ENCODE results near the gene GPRC5C.

GPRC5C gene

GRCh38 chr17:74452033-74452840, 20.3 kb downstream of the GPRC5C start:
- no peak for DNase-seq (ENCODE audit: low read depth in 3 of 3)

GRCh38 chr17:74452841-74453661, 21.2 kb downstream of the GPRC5C start:
- DNase-seq (ENCODE audit: low read depth in 3 of 3): no peak

DNA sequence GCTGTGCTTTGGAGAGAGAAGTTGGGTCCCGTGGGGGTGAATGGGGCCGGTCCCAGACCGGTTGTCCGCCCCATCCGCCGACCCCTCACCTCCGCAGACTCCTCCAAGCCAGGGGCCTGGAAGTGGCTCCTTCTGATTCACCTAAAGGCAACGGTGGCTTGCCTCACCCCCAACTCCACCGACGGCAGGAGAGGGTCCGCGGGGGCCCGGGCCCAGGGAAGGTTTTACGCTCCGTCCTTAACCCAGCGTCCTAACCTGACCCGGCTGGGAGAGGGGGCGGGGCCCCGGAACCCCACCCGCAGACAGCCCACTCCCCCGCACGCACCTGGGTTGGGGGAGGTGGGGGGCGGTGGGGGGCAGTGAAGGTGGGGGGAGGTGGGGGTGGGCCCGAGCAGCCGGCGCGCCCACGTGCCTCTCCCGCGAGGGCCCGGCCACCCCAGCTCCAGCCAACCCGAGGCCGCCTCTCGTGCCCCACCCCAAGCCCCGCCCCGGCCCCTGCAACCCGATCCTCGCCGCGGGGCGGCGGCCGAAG, 21.8 kb downstream of the GPRC5C start:
- DNase-seq (ENCODE audit: low read depth in 3 of 3): peak; percentile 25 to 79 (median 45)

DNA sequence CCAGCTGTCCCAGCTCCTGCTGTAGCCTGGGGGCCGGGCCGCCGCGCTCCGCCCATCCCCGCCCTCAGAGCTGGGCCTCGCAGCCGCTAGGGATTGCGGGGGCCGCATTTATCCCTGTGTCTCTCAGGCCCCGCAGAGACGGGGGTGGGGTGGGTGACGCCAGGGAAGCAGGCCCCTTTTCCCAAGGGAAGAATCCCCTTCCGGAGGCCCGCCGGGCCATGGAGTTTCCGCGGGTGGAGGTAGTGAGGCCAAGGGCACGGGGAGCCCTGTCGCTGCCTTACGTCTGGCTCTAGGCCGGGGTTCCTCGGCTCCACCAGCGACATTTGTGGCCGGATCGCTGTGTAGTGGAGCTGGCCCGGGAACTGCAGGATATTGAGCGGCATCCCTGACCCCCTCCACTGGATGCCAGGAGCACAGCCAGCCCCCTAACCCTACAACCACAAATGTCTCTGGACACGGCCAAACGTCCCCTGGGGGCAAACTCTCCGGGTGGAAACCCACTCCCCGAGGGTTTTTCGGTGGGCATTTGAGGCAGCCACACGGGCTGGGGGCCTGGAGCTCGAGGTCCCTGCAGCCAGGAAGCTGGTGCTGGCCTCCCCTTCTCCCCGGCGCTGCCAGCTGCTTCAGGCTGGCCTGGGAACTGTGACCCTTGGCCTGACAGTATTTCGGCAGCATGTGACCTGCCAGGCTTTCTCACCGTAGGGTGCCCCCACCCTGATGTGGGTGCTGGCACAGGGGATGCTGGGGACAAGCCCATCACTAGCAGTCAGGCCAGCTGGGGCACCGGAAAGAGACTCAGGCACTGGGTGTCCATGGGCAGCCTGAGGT, 22.5 kb downstream of the GPRC5C start:
- no peak for DNase-seq (ENCODE audit: low read depth in 3 of 3)

GRCh38 chr17:74455025-74455545, 23.2 kb downstream of the GPRC5C start:
- DNase-seq (ENCODE audit: low read depth in 3 of 3): no peak

GRCh38 chr17:74455821-74456220, 23.9 kb downstream of the GPRC5C start:
- DNase-seq (ENCODE audit: low read depth in 3 of 3): no peak

DNA sequence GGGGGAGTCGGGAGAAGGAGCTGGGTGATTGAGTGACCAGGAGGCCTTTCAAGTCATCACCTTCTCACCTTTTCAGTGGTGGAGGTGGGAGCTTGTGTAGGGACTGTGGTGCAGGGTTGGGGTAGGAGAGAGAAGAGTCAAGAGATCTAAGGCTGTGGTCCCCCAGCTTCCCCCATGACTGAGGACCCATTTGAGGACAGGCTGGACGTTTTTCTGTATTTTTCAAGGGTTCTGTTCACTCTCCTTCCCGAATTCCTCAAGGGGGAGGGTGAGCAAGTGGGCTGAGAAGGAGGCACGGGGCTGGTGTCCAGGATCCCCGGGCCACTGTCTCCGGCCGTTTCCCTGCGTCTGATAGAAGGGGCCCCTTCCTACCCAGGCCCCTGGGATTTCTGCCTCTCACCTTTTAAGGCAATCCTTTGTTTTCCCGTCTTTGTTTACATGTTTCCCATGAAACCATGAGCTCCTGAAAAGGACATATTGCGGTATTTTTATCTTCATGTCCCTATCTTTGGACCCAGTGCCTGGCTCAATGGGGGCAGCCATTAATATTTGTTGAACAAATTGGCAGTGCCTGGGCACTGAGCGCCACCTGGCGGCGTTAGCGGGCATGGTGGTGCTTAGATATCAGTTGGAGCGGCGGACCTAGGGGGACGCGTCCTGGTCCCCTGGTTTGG, 25.4 kb downstream of the GPRC5C start:
- peak; percentile 51 to 65 (median 64) for DNase-seq (ENCODE audit: low read depth in 3 of 3)

- no peak for DNase-seq (ENCODE audit: low read depth in 3 of 3)
These were observed 25.9 kb downstream of the GPRC5C start for GRCh38 chr17:74457820-74458166.

DNA sequence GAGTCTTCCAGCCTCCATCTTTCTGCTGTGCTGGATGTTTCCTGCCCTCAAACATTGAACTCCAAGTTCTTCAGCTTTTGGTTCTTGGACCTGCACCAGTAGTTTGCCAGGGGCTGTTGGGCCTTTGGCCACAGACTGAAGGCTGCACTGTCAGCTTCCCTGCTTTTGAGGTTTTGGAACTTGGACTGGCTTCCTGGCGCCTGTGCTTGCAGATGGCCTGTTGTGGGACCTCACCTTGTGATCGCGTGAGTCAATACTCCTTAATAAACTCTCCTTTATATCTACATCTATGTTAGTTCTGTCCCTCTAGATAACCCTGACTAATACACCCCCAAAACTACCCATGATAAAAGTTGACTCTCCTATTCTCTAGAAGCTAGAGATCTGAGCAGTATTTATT, 26.9 kb downstream of the GPRC5C start:
- no peak for DNase-seq (ENCODE audit: low read depth in 3 of 3)

GRCh38 chr17:74459622-74460021, 27.7 kb downstream of the GPRC5C start:
- DNase-seq (ENCODE audit: low read depth in 3 of 3): no peak

DNA sequence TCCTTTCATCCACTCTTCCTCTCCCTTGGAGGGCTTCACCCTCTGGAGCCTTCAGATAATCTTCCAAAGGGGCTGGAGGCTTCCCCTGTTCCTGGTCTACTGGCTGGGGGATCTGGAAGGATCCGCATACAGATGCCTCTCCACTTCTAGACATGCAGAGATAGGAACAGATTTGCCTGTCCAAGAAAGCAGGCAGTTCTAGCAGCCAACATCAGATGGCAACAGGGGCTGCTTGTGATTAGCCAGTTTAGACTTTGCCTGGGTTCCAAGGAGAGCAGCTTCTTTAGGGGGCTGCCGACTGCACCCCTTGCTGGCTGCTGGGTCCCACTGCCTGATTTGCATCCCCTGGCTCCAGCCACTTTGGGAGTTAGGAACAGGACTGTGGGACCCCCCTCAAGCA, 28.4 kb downstream of the GPRC5C start:
- no peak for DNase-seq (ENCODE audit: low read depth in 3 of 3)

- no peak for DNase-seq (ENCODE audit: low read depth in 3 of 3)
These were observed 29.1 kb downstream of the GPRC5C start for GRCh38 chr17:74460996-74461395.

DNA sequence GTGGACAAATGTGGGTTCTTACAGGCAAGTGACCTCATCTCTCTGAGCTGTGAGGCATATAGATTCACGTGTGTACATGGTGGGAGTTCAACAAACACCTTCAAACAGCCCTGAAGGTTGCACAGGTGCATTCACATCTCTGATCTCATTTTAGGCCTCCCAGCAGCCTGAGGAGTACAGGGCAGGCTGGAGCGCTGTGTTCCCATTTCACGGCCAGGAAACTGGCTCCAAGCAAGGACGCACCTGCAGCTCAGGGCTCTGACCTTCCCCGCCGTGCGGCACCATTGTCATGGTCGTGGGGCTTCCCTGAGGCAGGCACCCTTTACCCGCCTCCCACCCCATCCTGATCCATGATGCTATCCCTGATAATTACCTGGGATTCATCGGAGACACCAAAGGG, 29.7 kb downstream of the GPRC5C start:
- DNase-seq (ENCODE audit: low read depth in 3 of 3): no peak

- DNase-seq (ENCODE audit: low read depth in 3 of 3): no peak
These were observed 33.0 kb downstream of the GPRC5C start for GRCh38 chr17:74464730-74465377.

GRCh38 chr17:74465378-74466110, 33.7 kb downstream of the GPRC5C start:
- no peak for DNase-seq (ENCODE audit: low read depth in 3 of 3)

GRCh38 chr17:74466111-74466827, 34.4 kb downstream of the GPRC5C start, which contains the start of gene CD300A:
Gene CD300A (plus strand): TSS chr17:74466634. CDS start chr17:74466704, 70 bp downstream.
- no peak for DNase-seq (ENCODE audit: low read depth in 3 of 3)

DNA sequence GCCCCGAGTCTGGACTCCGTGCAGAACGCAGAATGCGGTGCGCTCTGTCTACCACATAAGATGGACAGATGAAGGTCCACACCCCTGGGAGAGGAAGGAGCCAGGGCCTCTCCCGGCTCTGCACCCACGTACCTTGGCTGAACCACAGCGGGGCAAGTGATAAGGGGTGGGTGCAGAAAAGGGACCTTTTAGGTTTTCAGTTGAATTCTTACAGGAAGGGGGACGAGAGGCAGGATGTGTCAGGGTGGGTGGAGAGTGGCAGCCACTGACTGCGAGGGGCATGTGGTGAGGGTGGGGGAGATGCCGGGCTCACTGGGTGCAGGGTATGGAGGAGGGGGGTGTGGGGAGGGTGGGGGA, 34.9 kb downstream of the GPRC5C start:
- no peak for DNase-seq (ENCODE audit: low read depth in 3 of 3)

DNA sequence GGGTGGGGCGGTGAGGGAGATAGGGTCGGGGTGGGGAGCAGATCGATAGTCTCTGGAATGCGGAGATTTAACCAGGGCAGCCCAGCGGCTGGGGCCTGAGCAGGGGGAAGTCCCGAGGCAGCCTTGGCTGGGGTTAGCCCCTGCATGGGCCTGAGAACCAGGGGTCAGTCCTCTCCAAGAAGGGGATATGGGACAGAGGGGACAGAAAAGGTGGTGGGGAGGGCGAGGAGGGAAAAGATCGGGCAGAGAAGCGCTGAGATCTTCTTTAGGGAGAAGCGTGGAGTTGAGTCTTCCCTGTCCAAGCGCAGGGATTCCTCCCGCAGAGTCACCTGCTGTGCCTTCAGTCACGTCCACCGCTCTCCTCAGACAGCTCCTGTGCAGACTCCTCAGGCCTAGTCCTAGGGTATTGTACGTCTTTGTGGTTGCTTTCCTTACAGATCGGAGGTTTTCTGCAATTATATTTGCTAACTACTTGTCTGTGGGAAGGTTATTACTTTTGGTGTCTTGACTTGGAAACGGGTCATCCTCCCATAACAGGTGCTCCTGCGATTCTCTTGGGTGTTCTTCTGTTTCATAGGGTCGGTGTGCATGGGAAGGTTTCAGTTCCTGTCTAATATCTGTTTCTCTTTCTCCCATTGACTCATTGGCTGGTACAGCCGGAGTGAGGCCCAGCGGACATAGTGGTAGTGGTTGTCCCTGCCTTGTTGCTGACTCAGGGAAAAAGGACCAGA, 35.5 kb downstream of the GPRC5C start:
- no peak for DNase-seq (ENCODE audit: low read depth in 3 of 3)

DNA sequence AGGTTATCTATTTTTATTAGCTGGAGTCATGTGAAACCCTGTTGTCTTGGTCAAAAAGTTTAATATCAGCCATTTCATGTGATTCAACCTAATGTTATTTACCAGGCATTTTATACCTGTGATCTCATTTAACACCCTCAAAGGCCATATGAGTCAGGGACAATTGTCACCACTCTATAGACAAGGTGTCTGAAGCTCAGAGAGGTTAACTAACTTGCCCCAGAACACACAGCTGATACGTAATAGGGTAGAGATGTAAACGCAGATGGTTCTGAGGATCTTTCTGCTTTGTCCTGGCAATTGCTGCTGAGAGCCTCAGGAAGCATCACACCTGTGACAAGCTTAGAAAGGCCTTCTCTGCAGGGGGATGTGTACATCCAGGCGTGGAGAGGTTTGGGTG, 39.5 kb downstream of the GPRC5C start:
- no peak for DNase-seq (ENCODE audit: low read depth in 3 of 3)
